Stimulated activated naive CD4-positive, alpha-beta T cell treated with Interleukin-2 at 50 U/mL for 16 hours (primary cell): ENCODE data around the gene DPH3.

Source experiments
- DNase-seq: peaks from one replicate; lab custom pipeline; 2025; lab: John Stamatoyannopoulos, UW

DPH3 gene

GRCh38 chr3:16255326-16255725 is 9.4 kb downstream of the DPH3 start:
- no peak for DNase-seq

- DNase-seq = no peak
These were observed 9.8 kb downstream of the DPH3 start for GRCh38 chr3:16254916-16255315.

- DNase-seq = no peak
These were observed 11.1 kb downstream of the DPH3 start for GRCh38 chr3:16253601-16254000.

DNA sequence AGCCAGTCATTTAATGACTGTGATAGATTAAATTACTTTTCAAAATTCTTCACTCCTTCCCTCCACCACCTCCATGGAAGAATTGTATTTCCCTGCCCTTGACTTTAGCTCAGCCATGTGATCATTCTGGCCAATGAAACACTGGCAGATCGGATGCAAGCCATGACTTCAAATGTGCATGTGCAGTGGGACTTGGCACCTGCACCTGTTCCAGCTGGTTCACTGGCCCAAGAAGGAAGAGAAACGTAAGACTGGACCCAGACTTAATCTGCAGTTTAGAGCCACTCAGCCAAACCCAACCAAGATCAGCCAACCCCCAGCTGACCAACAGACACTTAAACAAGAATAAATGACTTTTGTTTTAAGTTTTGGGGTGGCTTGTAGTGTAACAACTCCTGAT is 11.8 kb downstream of the DPH3 start:
- DNase-seq = no peak

- DNase-seq = no peak
These were observed 12.3 kb downstream of the DPH3 start for GRCh38 chr3:16252243-16252978.

DNA sequence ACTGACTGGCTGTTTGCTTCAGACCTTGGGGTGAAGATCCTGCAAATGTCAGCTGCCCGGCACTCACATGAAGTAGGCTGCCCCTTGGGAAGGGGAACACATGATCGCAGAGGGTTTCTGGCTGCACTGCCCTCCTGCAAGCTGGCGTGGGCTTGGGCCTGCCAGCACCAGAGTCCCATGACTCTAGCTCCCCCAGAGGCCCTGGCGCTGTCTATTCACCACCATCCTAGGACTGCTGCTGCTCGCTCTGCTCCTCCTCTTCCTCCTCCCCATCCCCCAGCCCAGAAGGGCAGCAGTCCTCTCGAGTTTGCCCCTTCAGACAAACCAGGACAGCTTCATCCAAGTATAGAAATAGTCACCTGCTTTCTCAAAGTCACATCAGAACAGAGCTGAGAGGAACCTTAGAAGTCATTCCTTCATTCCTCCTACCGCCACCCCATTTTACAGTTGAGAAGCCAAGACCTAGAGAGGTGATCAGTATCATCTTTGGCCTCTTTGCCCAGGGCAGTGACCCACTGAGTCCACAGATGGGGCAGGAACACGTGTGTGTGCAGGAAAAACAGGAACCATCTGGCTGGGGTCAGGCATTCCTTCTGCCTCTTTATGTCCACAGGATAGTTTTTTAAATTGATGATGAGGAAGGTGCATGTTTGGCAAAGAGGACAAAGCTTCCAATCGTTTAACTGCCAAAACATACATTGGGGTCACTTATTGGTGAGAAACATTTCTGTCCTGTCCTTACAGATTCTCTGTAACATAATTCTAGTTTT is 13.2 kb downstream of the DPH3 start:
- DNase-seq = no peak

DNA sequence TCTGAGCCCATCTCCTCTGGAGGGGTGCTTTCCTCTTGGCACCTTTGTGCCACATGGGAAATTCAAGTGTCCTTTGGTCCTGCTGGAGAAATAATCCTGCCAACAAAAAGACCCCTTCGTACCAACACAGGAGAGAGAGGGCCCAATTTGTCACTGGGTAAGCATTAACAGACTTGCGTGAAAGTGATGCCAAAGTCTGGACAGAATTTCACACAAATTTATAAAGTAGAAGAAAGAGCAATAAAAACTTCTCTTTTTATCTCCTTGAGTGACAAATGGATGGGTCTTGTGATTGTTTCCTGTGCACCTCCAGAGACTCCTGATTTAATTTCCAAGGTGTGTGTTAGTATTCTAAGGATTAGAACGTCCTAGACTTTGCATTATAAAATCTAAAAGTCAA is 14.9 kb downstream of the DPH3 start:
- no peak for DNase-seq

- DNase-seq = no peak
These were observed 15.4 kb downstream of the DPH3 start for GRCh38 chr3:16249336-16249735.

DNA sequence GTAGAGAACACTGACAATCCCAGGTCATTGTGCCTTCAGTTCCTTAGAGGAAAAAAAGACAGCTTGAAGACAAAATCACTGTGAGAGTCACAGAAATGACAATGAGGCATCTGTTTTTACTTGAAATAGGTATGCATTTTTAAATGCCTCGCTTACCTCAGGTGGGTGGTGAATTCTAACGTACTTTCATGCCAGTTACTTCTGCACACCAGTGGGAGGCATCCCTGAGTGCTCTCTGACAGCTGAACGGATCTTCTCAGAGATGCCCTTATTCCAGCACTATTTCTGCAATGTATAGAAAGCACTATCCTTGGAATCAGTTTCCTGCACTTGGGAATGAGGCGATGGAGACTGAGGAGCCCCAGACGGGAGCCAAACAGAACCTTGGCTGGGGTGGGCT is 16.2 kb downstream of the DPH3 start:
- DNase-seq = no peak

DNA sequence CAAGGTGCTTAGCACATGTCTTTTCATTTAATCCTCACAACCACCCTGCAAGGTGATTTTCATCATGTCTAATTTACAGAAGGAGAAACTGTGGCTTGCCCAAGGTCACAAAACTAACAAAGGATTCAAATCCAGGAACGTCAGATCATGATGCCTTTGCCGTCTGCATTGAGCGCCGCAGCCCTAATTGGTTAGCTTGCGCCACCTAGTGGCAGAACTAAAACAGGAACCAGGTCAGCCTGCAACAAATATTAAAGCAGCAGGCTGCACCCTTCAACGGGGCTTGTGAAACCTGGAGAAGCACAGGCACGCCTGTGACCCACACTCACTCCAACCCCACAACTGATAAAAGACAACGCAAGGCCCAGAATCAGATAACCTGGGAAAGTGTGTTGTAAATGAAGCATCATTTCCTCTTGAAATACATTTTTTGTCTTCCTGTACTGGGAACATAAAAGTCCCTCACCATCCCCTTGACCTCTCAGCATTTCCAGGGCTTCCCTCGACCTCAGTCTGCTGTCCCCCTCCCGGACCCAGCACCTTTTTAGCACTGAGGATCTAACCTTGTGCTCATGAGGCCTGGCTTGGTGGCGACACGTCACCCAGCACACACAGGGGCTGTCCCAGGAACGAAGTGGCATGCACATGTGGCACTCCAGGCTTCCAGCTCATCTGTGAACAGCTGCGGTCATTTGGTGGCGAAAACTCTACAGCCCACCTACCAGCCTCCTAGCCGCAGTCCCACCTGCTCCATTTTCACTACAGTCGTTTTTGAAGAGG is 17.3 kb downstream of the DPH3 start:
- peak; percentile 69 for DNase-seq

- DNase-seq = no peak
These were observed 19.1 kb downstream of the DPH3 start for GRCh38 chr3:16245609-16246008.

DNA sequence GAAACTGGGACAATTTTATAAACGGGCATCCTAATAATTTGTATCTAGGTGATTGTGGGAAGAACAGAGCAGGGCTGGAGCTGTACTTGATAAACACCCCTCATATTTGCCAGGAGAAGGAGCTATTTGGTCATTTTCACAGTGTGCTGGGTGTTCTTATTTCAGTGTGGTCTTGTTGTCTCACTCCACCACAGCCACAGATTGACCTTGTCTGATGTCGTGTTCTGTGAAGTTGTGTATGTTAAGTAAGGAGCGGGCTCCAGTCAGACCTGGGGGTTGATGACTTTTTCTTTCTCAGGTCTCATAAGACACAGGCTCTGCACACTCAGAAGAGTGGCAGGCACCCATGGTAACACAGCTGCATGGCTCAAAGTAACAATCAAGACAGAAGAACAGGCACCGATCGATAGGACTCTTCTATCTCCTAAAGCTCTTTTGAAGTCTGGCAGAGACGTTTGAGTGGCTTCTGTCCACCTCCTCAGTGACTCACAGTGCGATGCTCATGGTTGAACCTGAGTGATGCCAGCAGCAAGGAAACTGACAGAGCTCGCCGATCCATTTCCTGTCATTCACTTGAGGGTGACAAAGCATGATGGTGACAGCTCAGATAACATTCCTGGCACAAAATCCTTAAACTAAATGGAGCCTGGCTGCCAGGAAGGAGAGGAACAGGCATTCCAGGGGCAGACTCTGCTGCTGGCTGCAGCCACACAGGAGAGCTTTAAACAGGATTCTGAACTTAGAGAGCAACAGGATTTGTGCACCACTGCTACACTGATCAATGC is 20.8 kb downstream of the DPH3 start:
- DNase-seq = no peak

DNA sequence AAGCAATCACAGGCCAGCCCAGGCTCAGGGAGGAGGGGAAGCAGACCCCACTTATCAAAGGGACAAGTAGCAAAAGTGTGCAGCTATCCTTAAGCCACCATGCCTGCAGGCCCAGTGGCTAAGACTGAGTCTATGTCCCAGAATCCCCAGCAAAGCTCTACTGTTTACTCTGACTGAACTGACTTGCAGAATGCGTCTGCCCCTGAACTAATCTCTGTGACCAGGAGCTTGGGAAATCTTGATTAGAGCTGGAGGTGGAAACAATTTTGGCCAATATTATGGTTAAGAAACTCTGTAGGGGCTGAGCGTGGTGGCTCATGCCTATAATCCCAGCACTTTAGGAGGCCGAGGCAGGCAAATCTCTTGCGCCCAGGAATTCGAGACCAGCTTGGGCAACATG is 22.6 kb downstream of the DPH3 start:
- DNase-seq = no peak

- no peak for DNase-seq
These were observed 23.5 kb downstream of the DPH3 start for GRCh38 chr3:16241225-16241624.

DNA sequence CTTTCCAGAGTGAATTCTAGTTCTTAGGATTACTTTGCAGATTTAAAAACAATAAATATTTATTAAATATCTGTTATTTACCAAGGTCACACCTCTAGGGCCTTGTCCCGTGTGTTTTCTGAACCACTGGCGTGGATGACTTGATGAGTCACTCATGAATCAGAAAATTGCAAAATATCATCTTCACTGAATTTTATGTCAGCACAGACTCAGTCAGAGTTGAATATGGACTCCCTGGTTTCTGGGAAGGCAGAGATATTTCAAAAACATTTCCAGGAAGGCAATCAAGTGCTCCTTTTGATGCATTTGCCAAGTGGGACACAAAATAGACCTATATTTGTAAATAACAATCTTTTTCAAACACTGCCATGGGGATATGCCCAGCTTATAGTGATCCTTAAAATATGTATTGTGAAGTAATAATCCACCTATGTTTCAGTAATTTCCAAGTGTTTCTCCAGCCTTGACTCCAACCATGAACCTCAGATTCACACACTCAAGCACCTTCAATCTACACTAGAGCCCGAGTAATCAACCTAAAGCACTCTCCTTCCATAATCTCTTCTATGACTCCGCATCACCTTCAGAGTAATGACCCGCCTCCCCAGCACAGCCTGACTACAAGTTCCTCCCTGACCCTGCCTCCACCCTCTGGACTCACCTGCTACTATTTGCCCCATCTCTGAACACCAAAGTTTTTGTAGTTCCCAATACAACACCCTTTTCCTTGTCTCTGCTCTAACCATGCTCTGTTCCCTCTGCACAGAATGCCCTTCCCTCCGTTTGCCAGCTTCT is 24.3 kb downstream of the DPH3 start:
- no peak for DNase-seq

DNA sequence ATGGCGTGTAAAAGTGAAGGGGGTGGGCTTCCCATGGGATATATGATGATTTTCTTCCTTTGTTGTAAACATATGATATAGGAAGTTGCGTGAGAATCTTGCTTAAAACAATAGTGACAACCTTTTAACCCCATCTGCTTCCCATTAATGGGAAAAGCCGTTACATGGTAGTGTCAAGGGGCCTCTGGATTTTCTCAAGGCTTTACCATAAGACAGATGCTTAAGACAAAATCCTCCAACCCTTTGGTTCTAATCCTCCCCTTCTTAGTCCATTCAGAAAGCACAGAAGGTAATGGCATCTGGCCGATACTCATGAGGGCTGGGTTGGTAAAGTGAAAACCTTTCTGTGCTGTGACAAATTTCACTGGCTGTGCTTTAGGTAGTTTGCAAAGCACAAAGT is 25.0 kb downstream of the DPH3 start:
- no peak for DNase-seq

- no peak for DNase-seq
These were observed 25.5 kb downstream of the DPH3 start for GRCh38 chr3:16239086-16239770.

- no peak for DNase-seq
These were observed 27.8 kb downstream of the DPH3 start for GRCh38 chr3:16236856-16237393.

- DNase-seq = no peak
These were observed 28.6 kb downstream of the DPH3 start for GRCh38 chr3:16236030-16236639.

- no peak for DNase-seq
These were observed 30.5 kb downstream of the DPH3 start for GRCh38 chr3:16234281-16234680.
